Kidney epithelial cell (primary cell): ENCODE measurements around the gene EEIG2. TPM values are rescaled to one million over a fixed set of nuclear protein-coding genes. Genes with fewer than 3 reads are reported as not detected.
"Not testable (repeated sequence)": the region's sequence is repeated elsewhere in the genome, so short reads cannot be mapped to it uniquely, and the experiment has no call there.

ENCODE experiments used
- DNase-seq: peaks from one replicate; pipeline ENCODE4 v3.0.0-alpha.2; 2010; ENCODE audit warnings: low read depth
- H3K27me3 ChIP-seq: 2 replicates; pipeline ENCODE4 v1.6.0; 2011; ENCODE audit warnings: low read length; ENCODE audit not compliant: control insufficient read depth, insufficient read depth
- H3K36me3 ChIP-seq: 2 replicates; pipeline ENCODE4 v1.5.1; 2011; ENCODE audit warnings: low read length; ENCODE audit not compliant: control insufficient read depth, insufficient read depth
- H3K4me3 ChIP-seq: 2 replicates; pipeline ENCODE4 v1.5.1; 2011; ENCODE audit warnings: low read depth, mild to moderate bottlenecking, control low read depth, low read length
- total RNA-seq: library from RNA; depleted of rRNA; stranded (reverse); fragments of >200 nt; gene quantifications from 2 replicates; pipeline ENCODE4 v1.2.3, GENCODE V29; 2015
- TF ChIP-seq, protein P1 (sequence below): IDR thresholded peaks from 2 replicates; pipeline ENCODE4 v1.5.1; 2011; ENCODE audit warnings: mild to moderate bottlenecking, moderate library complexity, low read length, control low read depth, inconsistent platforms; ENCODE audit not compliant: insufficient read depth, poor library complexity, severe bottlenecking

Gene EEIG2
- 5.2 and 6.3 TPM in 2 replicates for total RNA-seq

DNA sequence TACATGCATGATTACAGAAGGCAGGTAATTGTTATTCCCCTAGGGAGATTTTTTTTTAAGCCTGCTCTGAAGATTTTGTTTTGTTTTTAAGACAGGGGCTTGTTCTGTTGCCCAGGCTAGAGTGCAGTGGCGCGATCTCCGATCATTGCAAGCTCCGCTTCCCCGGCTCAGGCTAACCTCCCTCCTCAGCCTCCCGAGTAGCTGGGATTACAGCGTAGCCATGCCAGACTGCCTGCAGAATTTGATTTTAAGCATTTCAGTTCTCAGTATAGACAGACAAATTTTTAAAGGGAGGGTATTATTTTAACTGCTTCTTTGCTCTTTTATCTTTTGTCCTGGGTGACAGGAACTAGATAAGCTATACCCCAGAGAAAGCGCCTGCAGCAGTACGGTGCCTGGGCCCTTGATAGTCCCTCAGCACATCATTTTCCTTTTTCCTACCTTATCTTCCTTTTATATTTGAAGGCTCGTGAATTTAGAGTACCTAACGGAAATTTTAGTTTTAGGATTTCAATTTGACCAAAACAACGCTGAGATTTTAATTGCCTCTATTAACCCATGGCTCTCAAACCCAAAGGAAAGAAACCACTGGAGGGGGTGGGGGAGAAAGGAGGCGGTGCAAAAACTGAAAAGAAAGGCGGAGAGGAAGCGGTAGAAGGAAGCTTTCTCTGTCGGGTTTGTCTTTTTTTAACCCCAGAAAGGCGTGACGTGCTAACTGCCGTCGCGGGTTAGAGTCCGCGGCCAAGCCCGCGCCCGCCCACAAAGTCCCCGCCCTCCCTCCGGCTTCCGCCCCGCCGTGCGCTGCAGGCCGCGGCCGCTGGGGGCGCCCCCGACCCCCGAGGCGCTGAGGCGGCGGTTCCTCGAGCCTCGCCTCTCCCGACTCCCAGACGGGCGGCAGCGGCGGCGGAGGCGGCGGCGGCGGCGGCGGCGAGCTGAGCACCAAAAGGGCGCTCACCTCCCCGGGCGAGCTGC, at the start of gene EEIG2:
EEIG2 (plus strand) TSS at position 886 of the 972 bp plus-strand sequence. CDS start 329 bp downstream, outside the sequence.
- Histone ChIP-seq H3K36me3 (no peaks in the 10 kb centered on the region), H3K4me3 (peak within 1 kb of the TSS; percentile 70), H3K27me3 (no peaks in the 10 kb centered on the region)
- peak; percentile 41 for DNase-seq
- TF ChIP-seq, protein P1, sequence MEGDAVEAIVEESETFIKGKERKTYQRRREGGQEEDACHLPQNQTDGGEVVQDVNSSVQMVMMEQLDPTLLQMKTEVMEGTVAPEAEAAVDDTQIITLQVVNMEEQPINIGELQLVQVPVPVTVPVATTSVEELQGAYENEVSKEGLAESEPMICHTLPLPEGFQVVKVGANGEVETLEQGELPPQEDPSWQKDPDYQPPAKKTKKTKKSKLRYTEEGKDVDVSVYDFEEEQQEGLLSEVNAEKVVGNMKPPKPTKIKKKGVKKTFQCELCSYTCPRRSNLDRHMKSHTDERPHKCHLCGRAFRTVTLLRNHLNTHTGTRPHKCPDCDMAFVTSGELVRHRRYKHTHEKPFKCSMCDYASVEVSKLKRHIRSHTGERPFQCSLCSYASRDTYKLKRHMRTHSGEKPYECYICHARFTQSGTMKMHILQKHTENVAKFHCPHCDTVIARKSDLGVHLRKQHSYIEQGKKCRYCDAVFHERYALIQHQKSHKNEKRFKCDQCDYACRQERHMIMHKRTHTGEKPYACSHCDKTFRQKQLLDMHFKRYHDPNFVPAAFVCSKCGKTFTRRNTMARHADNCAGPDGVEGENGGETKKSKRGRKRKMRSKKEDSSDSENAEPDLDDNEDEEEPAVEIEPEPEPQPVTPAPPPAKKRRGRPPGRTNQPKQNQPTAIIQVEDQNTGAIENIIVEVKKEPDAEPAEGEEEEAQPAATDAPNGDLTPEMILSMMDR: no peak

DNA sequence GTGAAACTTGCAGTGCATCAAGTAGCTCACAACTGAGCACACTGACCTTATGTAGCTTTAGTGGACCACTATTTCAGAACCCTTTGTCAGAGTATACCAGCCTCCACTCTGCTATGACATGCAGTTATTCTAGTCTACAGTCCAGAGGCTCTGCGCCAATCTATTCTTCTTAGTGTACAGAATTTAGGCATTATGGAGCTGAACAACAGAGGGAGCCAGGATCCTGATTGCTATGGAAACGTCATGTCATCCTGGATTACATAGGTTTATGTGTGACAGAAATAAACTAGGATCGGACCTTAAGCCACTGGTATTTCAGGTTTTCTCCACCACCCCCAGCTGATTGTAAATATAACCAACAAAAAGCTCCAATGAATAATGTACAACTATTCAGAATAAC, 48.1 kb upstream of the EEIG2 start:
- no peaks in the 10 kb centered on the region for H3K36me3 ChIP-seq
- DNase-seq: no peak
- TF ChIP-seq, protein P1: no peak
- no peak overlapping the region for H3K4me3 ChIP-seq
- H3K27me3 ChIP-seq: no peaks in the 10 kb centered on the region

DNA sequence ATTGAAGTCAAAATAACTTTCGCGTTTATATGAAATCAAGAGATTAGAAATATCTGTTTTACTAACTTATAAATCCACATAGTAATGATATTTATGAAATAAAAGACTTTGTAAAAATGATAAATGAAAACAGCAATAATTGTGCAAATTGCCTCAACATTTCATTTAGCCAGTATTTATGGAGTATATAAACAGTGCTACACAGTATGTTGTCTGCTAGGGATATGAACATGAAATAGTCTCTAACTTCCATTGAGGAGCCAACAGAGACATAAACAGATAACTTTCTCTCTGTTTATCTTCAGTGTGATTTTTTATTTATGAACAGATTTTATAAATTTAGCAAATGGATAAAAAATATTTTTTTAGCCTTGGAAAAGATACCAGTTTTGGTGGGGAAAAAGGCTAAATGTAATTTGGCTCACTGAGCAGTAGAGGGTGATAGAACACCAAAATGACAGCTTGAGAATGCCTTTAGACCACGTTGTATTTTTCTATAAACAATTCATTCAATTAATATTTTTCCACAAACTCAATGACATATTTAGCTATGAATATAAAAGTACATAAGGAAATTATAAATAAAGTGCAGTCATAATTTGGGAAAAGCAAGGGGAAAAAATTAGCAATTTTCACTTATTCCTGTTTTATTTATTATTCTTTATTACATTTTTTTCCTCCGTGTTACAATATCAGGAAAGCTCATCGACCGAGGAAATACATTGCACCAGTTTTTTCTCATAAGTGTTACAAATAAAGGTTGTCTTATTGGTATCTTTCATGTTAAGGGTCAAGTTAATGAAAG, 47.5 kb upstream of the EEIG2 start:
- H3K36me3 ChIP-seq: no peaks in the 10 kb centered on the region
- no peak for DNase-seq
- TF ChIP-seq, protein P1: peak; percentile 79
- H3K27me3 ChIP-seq: no peaks in the 10 kb centered on the region
- no peak overlapping the region for H3K4me3 ChIP-seq

DNA sequence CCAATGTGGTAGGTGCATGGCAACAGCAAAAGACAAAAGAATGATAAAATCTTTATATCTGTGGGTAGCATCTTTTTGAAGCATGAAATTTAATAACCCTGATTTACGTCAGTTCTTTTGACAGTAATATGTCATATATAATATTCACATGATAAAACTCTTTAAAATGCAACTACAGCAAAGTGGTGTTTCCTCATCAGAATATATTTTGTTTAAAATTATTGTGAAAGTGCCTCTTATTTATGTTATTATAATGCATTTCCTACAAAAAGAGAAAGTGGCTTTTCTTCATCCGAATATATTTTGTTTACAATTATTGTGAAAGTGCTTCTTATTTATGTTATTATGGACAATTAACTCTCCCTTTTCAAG, 46.9 kb upstream of the EEIG2 start:
- TF ChIP-seq, protein P1: no peak
- no peak for DNase-seq
- Histone ChIP-seq H3K27me3 (no peaks in the 10 kb centered on the region), H3K4me3 (no peak overlapping the region), H3K36me3 (no peaks in the 10 kb centered on the region)

DNA sequence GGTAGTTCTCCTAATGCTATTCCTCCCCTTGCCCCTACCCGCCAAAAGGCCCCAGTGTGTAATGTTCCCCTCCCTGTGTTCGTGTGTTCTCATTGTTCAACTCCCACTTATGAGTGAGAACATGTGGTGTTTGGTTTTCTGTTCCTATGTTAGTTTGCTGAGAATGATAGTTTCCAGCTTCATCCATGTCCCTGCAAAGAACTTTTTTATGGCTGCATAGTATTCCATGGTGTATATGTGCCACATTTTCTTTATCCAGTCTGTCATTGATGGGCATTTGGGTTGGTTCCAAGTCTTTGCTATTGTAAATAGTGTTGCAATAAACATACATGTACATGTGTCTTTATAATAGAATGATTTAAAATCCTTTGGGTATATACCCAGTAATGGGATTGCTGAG, 46.0 kb upstream of the EEIG2 start:
- H3K4me3 ChIP-seq, H3K36me3 ChIP-seq, DNase-seq, H3K27me3 ChIP-seq: not testable (repeated sequence)

DNA sequence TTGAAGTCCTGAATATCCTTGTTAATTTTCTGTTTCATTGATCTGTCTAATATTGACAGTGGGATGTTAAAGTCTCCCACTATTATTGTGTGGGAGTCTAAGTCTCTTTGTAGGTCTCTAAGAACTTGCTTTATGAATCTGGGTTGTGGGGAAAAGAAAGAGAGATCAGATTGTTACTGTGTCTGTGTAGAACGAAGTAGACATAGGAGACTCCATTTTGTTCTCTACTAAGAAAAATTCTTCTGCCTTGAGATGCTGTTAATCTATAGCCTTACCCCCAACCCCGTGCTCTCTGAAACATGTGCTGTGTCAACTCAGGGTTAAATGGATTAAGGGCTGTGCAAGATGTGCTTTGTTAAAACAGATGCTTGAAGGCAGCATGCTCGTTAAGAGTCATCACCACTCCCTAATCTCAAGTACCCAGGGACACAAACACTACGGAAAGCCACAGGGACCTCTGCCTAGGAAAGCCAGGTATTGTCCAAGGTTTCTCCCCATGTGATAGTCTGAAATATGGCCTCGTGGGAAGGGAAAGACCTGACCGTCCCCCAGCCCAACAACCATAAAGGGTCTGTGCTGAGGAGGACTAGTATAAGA, 42.5 kb upstream of the EEIG2 start:
- not testable (repeated sequence) for DNase-seq, H3K4me3 ChIP-seq, H3K27me3 ChIP-seq, H3K36me3 ChIP-seq
